K562 (cell line): Measurements from ENCODE around the gene LMBR1L. TPM values are rescaled to one million over a fixed set of nuclear protein-coding genes. Genes with fewer than 3 reads are reported as not detected.

Source experiments
- GATAD2A ChIP-seq: fragments of 450-650 bp; IDR thresholded peaks from 2 replicates; pipeline ENCODE4 v1.6.1; 2017
- GTF2F1 ChIP-seq: IDR thresholded peaks from 2 replicates; pipeline ENCODE4 v1.6.1; 2011; ENCODE audit warnings: low read depth, low read length, improper control_type of control experiment
- HSF4 ChIP-seq: fragments of 250-450 bp; sonication (Bioruptor Pico); IDR thresholded peaks from 2 replicates; pipeline ENCODE4 v2.1.2; 2022; ENCODE audit warnings: mild to moderate bottlenecking, moderate library complexity, borderline replicate concordance
- MYBL2 ChIP-seq, 2 experiments: fragments of 450-650 bp in 1 of 2; sonication (generic) in 1 of 2; formaldehyde crosslinking in 1 of 2; IDR thresholded peaks; 2 replicates each; pipeline versions ENCODE4 v1.6.1 to v1.8.1; 2017 to 2022; ENCODE audit warnings: borderline replicate concordance in 1 of 2, inconsistent platforms in 1 of 2, low read depth in 1 of 2, mild to moderate bottlenecking in 1 of 2, missing genetic modification reagents in 1 of 2, moderate library complexity in 1 of 2
- NCOA6 ChIP-seq: fragments of 450-650 bp; IDR thresholded peaks from 2 replicates; pipeline ENCODE4 v1.6.1; 2017; ENCODE audit warnings: mild to moderate bottlenecking
- PCBP1 ChIP-seq: fragments of 200-400 bp; formaldehyde crosslinking; IDR thresholded peaks from 2 replicates; pipeline ENCODE4 v1.6.1; 2018; ENCODE audit warnings: mild to moderate bottlenecking, low read depth, low read length; ENCODE audit not compliant: poor library complexity, severe bottlenecking
- PYGO2 ChIP-seq: fragments of 450-650 bp; IDR thresholded peaks from 2 replicates; pipeline ENCODE4 v1.6.1; 2016; ENCODE audit warnings: mild to moderate bottlenecking, missing genetic modification characterization, moderate library complexity, missing compliant biosample characterization
- RBBP5 ChIP-seq: fragments of 200-600 bp; sonication (generic); IDR thresholded peaks from 2 replicates; pipeline ENCODE4 v1.6.1; 2012; ENCODE audit warnings: borderline replicate concordance, mild to moderate bottlenecking, low read length, control low read depth, inconsistent platforms; ENCODE audit not compliant: insufficient read depth, poor library complexity, severe bottlenecking
- RBM17 ChIP-seq: fragments of 200-400 bp; formaldehyde crosslinking; IDR thresholded peaks from 2 replicates; pipeline ENCODE4 v1.6.1; 2017; ENCODE audit warnings: low read depth, mild to moderate bottlenecking, low read length, borderline replicate concordance
- ZNF76 ChIP-seq: fragments of 250-450 bp; sonication (Bioruptor Pico); IDR thresholded peaks from 2 replicates; pipeline ENCODE4 v1.4.0; 2020; ENCODE audit warnings: mild to moderate bottlenecking, moderate library complexity, borderline replicate concordance
- polyA plus RNA-seq, 8 experiments: library from polyadenylated mRNA; depleted of rRNA in 4 of 8; stranded (reverse) in 5 of 8; unstranded in 3 of 8; fragments of >200 nt; fragmentation: Nextera tagmentation in 2 of 8; fragmentation: Illumina TruSeq in 1 of 8; extraction: Ambion mirVana in 2 of 8; extraction: Trizol in 1 of 8; gene quantifications; 2 replicates each; pipeline versions ENCODE4 v1.2.1 to v1.2.3, GENCODE V29; 2011 to 2014; ENCODE audit warnings: inconsistent platforms in 1 of 8, missing spikeins in 1 of 8
- total RNA-seq, 7 experiments: library from RNA; depleted of rRNA in 6 of 7; stranded (reverse); fragments of >200 nt in 6 of 7; fragmentation: Illumina TruSeq in 2 of 7; extraction: Trizol in 2 of 7; gene quantifications; 2 replicates each; pipeline versions ENCODE4 v1.2.1 to v1.2.3, GENCODE V29; 2011 to 2021; ENCODE audit warnings: low replicate concordance in 1 of 7
- TF ChIP-seq, protein P1 (sequence below): sonication (generic); formaldehyde crosslinking; IDR thresholded peaks from 2 replicates; pipeline ENCODE4 v1.8.1; 2023; ENCODE audit warnings: mild to moderate bottlenecking, missing genetic modification reagents
- TF ChIP-seq, protein P2 (sequence below): sonication (generic); formaldehyde crosslinking; IDR thresholded peaks from 2 replicates; pipeline ENCODE4 v1.4.0; 2020; ENCODE audit warnings: mild to moderate bottlenecking, missing genetic modification reagents

The LMBR1L gene
- total and polyA plus RNA-seq, 9 of the 15 experiments (the other 6 are each of a cell fraction or from before 2014, with no cell fraction given), result 2.5 to 57.0 (median 31.1) TPM

DNA sequence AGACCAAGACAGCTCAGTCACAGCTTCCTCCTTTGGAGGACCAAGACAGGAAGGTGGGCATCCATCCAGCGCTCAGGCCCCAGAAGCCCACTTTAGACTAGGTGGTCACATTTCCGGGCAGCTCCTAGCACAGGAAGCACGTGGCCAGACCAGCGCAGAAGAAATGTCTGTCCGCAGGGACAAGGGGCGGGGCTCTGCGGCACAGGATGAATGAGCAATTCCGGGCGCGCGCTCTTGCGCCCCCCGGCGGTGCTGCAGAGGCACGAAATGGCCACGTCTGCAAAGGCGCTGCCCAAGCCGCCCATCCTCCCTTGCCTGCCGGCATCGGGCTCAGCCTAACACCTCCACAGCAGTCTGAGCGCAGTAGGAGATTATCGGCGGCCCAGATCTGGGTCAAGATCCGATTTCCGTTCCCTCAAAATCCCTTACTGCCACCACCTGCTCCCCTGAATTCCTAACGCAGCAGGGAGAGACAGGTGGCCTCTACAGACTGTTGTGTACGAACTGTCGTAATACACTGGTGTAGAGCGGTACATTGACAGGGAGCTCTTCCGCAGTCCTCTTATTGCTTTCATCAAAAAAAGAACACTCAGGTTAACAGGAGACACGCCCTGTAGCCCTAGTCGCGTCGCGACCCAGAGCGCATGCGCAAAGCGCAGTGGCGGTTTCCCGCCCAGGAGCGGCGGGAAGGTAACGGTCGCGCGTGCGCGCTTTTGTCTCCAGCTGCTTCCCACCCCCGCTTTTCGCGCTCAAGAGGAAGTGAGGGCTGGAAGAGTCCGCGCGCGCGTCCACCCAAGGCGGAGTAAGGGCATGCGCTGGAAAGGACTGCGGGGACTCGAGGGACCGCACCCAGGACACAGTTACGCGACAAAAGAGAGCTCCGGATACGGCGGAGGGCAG lies 19.8 kb upstream of the LMBR1L start (continued):
- TF ChIP-seq PYGO2 (tag) (no peak), RBBP5 (peak; percentile 43), PCBP1 (peak; percentile 96), GATAD2A (no peak), MYBL2 (IDR thresholded peaks at IDR 0.05; ENCODE audit: low read depth) (peak; percentile 97), MYBL2 (CRISPR knock-in tag; IDR thresholded peaks at IDR 0.05; ENCODE audit: borderline replicate concordance) (no peak; the same call in 1 of the 2 replicates), GTF2F1 (no peak), HSF4 (CRISPR knock-in tag) (no peak), RBM17 (no peak), NCOA6 (no peak), ZNF76 (CRISPR knock-in tag) (no peak)
- TF ChIP-seq, protein P1, sequence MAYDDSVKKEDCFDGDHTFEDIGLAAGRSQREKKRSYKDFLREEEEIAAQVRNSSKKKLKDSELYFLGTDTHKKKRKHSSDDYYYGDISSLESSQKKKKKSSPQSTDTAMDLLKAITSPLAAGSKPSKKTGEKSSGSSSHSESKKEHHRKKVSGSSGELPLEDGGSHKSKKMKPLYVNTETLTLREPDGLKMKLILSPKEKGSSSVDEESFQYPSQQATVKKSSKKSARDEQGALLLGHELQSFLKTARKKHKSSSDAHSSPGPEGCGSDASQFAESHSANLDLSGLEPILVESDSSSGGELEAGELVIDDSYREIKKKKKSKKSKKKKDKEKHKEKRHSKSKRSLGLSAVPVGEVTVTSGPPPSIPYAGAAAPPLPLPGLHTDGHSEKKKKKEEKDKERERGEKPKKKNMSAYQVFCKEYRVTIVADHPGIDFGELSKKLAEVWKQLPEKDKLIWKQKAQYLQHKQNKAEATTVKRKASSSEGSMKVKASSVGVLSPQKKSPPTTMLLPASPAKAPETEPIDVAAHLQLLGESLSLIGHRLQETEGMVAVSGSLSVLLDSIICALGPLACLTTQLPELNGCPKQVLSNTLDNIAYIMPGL (CRISPR knock-in tag), result peak; percentile 90; the same call in 1 of the 2 replicates
- TF ChIP-seq, protein P2, sequence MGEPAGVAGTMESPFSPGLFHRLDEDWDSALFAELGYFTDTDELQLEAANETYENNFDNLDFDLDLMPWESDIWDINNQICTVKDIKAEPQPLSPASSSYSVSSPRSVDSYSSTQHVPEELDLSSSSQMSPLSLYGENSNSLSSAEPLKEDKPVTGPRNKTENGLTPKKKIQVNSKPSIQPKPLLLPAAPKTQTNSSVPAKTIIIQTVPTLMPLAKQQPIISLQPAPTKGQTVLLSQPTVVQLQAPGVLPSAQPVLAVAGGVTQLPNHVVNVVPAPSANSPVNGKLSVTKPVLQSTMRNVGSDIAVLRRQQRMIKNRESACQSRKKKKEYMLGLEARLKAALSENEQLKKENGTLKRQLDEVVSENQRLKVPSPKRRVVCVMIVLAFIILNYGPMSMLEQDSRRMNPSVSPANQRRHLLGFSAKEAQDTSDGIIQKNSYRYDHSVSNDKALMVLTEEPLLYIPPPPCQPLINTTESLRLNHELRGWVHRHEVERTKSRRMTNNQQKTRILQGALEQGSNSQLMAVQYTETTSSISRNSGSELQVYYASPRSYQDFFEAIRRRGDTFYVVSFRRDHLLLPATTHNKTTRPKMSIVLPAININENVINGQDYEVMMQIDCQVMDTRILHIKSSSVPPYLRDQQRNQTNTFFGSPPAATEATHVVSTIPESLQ, result peak; percentile 84
